B cell (primary cell): ENCODE data around the gene HOXB4. TPM values are rescaled to one million over a fixed set of nuclear protein-coding genes. Genes with fewer than 3 reads are reported as not detected.

Experiments used
- ATAC-seq: fragments of 200-7000 bp; cut with Tn5 transposase; one replicate; pipeline ENCODE4 v1.10.0; 2021; ENCODE audit warnings: low read depth, mild to moderate bottlenecking, moderate number of reproducible peaks, moderate library complexity
- CTCF ChIA-PET: fragments of 350-600 bp; sonication (Branson Sonifier 250); formaldehyde crosslinking; loops from one replicate; lab custom pipeline; 2021; ENCODE audit warnings: antibody characterized with exemption, inconsistent platforms; lab: Charles Lee
- POLR2A ChIA-PET: fragments of 350-600 bp; sonication (Branson Sonifier 250); formaldehyde crosslinking; loops from one replicate; lab custom pipeline; 2021; ENCODE audit warnings: antibody characterized with exemption; lab: Charles Lee
- DNase-seq: peaks from one replicate; pipeline ENCODE4 v3.0.0; 2013
- H2AFZ ChIP-seq: 2 replicates; pipeline ENCODE4 v1.6.1; 2012; ENCODE audit warnings: mild to moderate bottlenecking, low read depth, low read length; ENCODE audit not compliant: insufficient read depth, poor library complexity, severe bottlenecking
- H3K27ac ChIP-seq, 2 donors: 1 replicate in 1 of 2; 2 replicates in 1 of 2; pipeline ENCODE4 v1.5.1; 2012 to 2013; ENCODE audit warnings: low read length in 2 of 2, mild to moderate bottlenecking in 2 of 2, moderate library complexity in 1 of 2
- H3K27me3 ChIP-seq, 4 experiments: fragments of 200-600 bp in 1 of 4; sonication (generic) in 1 of 4; replicated peaks in 1 of 4; 1 replicate in 2 of 4; 2 replicates in 2 of 4; pipeline versions ENCODE4 v1.6.1 to v1.7.0; 2013 to 2016; ENCODE audit warnings: low read length in 3 of 4, mild to moderate bottlenecking in 2 of 4, mixed read lengths in 1 of 4, moderate library complexity in 1 of 4; ENCODE audit not compliant: insufficient read depth in 4 of 4, control insufficient read depth in 3 of 4; ENCODE audit errors: control extremely low read depth in 1 of 4
- H3K36me3 ChIP-seq, 2 experiments: replicated peaks in 1 of 2; 1 replicate in 1 of 2; 2 replicates in 1 of 2; pipeline versions ENCODE4 v1.6.1 to v1.7.1; 2013; ENCODE audit warnings: low read length in 1 of 2; ENCODE audit not compliant: insufficient read depth in 2 of 2, control insufficient read depth in 1 of 2; ENCODE audit errors: control extremely low read depth in 1 of 2, extremely low read depth in 1 of 2
- H3K4me1 ChIP-seq, 2 donors: fragments of 200-600 bp in 1 of 2; sonication (generic) in 1 of 2; 1 replicate in 1 of 2; 2 replicates in 1 of 2; pipeline versions ENCODE4 v1.5.1 to v1.6.1; 2013 to 2017; ENCODE audit warnings: low read length in 2 of 2; ENCODE audit not compliant: control insufficient read depth in 2 of 2, insufficient read depth in 2 of 2
- H3K4me2 ChIP-seq: replicated peaks from 2 replicates; pipeline ENCODE3; 2012; ENCODE audit warnings: mild to moderate bottlenecking, low read depth, low read length; ENCODE audit not compliant: poor library complexity, severe bottlenecking
- H3K4me3 ChIP-seq, 5 experiments: fragments of 200-600 bp in 1 of 5; sonication (generic) in 1 of 5; 1 replicate in 3 of 5; 2 replicates in 2 of 5; pipeline versions ENCODE4 v1.5.1 to v1.7.0; 2011 to 2016; ENCODE audit warnings: low read length in 4 of 5, mild to moderate bottlenecking in 4 of 5, low read depth in 2 of 5, control low read depth in 1 of 5, moderate library complexity in 1 of 5; ENCODE audit not compliant: insufficient read depth in 1 of 5; ENCODE audit errors: control extremely low read depth in 1 of 5, extremely low read depth in 1 of 5
- H3K79me2 ChIP-seq: fragments of 200-600 bp; sonication (generic); one replicate; pipeline ENCODE4 v1.6.0; 2016; ENCODE audit warnings: low read length; ENCODE audit not compliant: control insufficient read depth, insufficient read depth
- H3K9ac ChIP-seq: fragments of 200-600 bp; sonication (generic); 2 replicates; pipeline ENCODE4 v1.6.1; 2017; ENCODE audit warnings: mild to moderate bottlenecking, low read length, moderate library complexity
- H3K9me3 ChIP-seq, 3 donors: one replicate each; pipeline versions ENCODE4 v1.6.1 to v1.7.1; 2013; ENCODE audit warnings: low read length in 2 of 3; ENCODE audit not compliant: control insufficient read depth in 2 of 3, insufficient read depth in 1 of 3; ENCODE audit errors: control extremely low read depth in 1 of 3
- H4K20me1 ChIP-seq: 2 replicates; pipeline ENCODE4 v1.6.0; 2012; ENCODE audit warnings: mild to moderate bottlenecking, low read length; ENCODE audit not compliant: insufficient read depth, control insufficient read depth, poor library complexity, severe bottlenecking
- H3K27ac Mint-ChIP-seq: one replicate; pipeline ENCODE4 v1.8.0; 2021; ENCODE audit warnings: mixed read lengths
- H3K27me3 Mint-ChIP-seq: one replicate; pipeline ENCODE4 v1.8.0; 2021; ENCODE audit warnings: mixed read lengths
- H3K4me1 Mint-ChIP-seq: one replicate; pipeline ENCODE4 v1.8.0; 2021; ENCODE audit warnings: mixed read lengths
- H3K4me3 Mint-ChIP-seq: one replicate; pipeline ENCODE4 v1.8.0; 2021; ENCODE audit warnings: mixed read lengths
- H3K9me3 Mint-ChIP-seq: one replicate; pipeline ENCODE4 v1.8.0; 2022; ENCODE audit warnings: mixed read lengths; ENCODE audit not compliant: insufficient read depth
- CTCF ChIP-seq: fragments of 200-600 bp; IDR thresholded peaks from one replicate; pipeline ENCODE4 v1.8.0; 2022; ENCODE audit warnings: antibody characterized with exemption, mild to moderate bottlenecking
- EZH2 ChIP-seq: IDR thresholded peaks from 2 replicates; pipeline ENCODE4 v1.6.1; 2012; ENCODE audit warnings: borderline replicate concordance, low read depth, mild to moderate bottlenecking, moderate library complexity, low read length; ENCODE audit not compliant: insufficient read depth, poor library complexity, severe bottlenecking
- WGBS: methylation state at CpG from one replicate; pipeline ENCODE4 v1.1.5; 2013; ENCODE audit warnings: missing lambda C conversion rate; ENCODE audit not compliant: insufficient coverage; 5-methylcytosine and 5-hydroxymethylcytosine counted together
- intact Hi-C: fragments of 100-400 bp; cut with micrococcal nuclease; formaldehyde crosslinking; loops from one replicate; pipeline ENCODE4 v1.10.0; 2022
- polyA plus RNA-seq: library from polyadenylated mRNA; depleted of rRNA; stranded (reverse); fragments of >200 nt; gene quantifications from 2 replicates; pipeline ENCODE4 v1.2.3, GENCODE V29; 2012
- total RNA-seq, 2 donors: library from RNA; stranded (reverse); fragments of 120-200 nt in 1 of 2; gene quantifications; 1 replicate in 1 of 2; 2 replicates in 1 of 2; pipeline versions ENCODE4 v1.2.3 to v1.2.4, GENCODE V29; 2013 to 2022

Gene HOXB4
- total and polyA plus RNA-seq, 2 donors (not counting 1 experiment from before 2014, with no cell fraction given) = 0.85 to 1.7 TPM

- ChIA-PET POLR2A (no interaction called here), CTCF (interaction anchor here (0.7 to 1.4 kb wide), 3 partner anchors 9 to 449 kb away, joined by 3 to 6 read pairs (median 5); no protein-coding TSS in a partner anchor)
- ATAC-seq (no peak), DNase-seq (no peak)
- peaks cover 21% of the 10 kb centered on the region for H3K4me1 Mint-ChIP-seq
- no peaks in the 10 kb centered on the region for H3K9me3 Mint-ChIP-seq
- TF ChIP-seq CTCF (no peak), EZH2 (no peak)
- Histone ChIP-seq H3K4me2 (peak overlapping the region; percentile 97), H2AFZ (no peak overlapping the region), H3K9ac (no peak overlapping the region), H3K27ac (no peak overlapping the region), H3K36me3 (no peaks in the 10 kb centered on the region), H3K9me3 (peaks cover 0 to 9% (median 0%) of the 10 kb centered on the region in 3 donors), H3K4me1 (peaks cover 26 to 30% of the 10 kb centered on the region in 2 donors), H3K4me3 (no peak overlapping the region), H3K27me3 (peaks cover 0 to 96% (median 68%) of the 10 kb centered on the region in 4 experiments), H4K20me1 (no peaks in the 10 kb centered on the region), H3K79me2 (no peaks in the 10 kb centered on the region)
- peak overlapping the region; percentile 80 for H3K4me3 Mint-ChIP-seq
- no peak overlapping the region for H3K27ac Mint-ChIP-seq
- intact Hi-C loops = no loop called here
- peaks cover 78% of the 10 kb centered on the region for H3K27me3 Mint-ChIP-seq
- no CpG with 5 or more reads among the region's 5 CpGs for WGBS
Measured at GRCh38 chr17:48627118-48627597, 49.0 kb upstream of the HOXB4 start.
